Caco-2 (cell line): ENCODE measurements around the gene ATXN1. TPM values are rescaled to one million over a fixed set of nuclear protein-coding genes. Genes with fewer than 3 reads are reported as not detected.

Source experiments
- BruUV-seq: library from RNA; stranded (reverse); fragments of 400-500 nt; replicated peaks from 2 replicates; lab custom pipeline; 2021; lab: Mats Ljungman, UMichigan
- CTCF ChIA-PET: fragments of 300-600 bp; sonication (Branson Sonifier 250); formaldehyde crosslinking; loops from one replicate; lab custom pipeline; 2022; ENCODE audit warnings: antibody characterized with exemption; lab: Charles Lee
- POLR2A ChIA-PET: fragments of 300-600 bp; sonication (Branson Sonifier 250); formaldehyde crosslinking; loops from one replicate; lab custom pipeline; 2022; ENCODE audit warnings: antibody characterized with exemption; lab: Charles Lee
- DNase-seq, 2 experiments: peaks; one replicate each; pipeline versions ENCODE4 v3.0.0 to v3.0.0-alpha.2; 2020 to 2022
- H3K27me3 ChIP-seq: replicated peaks from 2 replicates; pipeline ENCODE4 v1.6.0; 2011; ENCODE audit warnings: low read length; ENCODE audit not compliant: control insufficient read depth, insufficient read depth
- H3K36me3 ChIP-seq: 2 replicates; pipeline ENCODE4 v1.5.1; 2011; ENCODE audit warnings: low read length; ENCODE audit not compliant: control insufficient read depth, insufficient read depth
- H3K4me1 ChIP-seq: fragments of 250-450 bp; sonication (Bioruptor Pico); 2 replicates; pipeline ENCODE4 v1.5.1; 2020; ENCODE audit warnings: mild to moderate bottlenecking
- H3K4me3 ChIP-seq: 2 replicates; pipeline ENCODE4 v1.5.1; 2011; ENCODE audit warnings: low read depth, mild to moderate bottlenecking, control low read depth, low read length
- H3K9me3 ChIP-seq: fragments of 250-450 bp; sonication (Bioruptor Pico); 2 replicates; pipeline ENCODE4 v1.5.1; 2020; ENCODE audit warnings: mild to moderate bottlenecking, moderate library complexity
- H3K27ac Mint-ChIP-seq: one replicate; pipeline ENCODE4 v1.8.0; 2022; ENCODE audit warnings: mixed read lengths; ENCODE audit not compliant: unreplicated experiment
- H3K27me3 Mint-ChIP-seq: one replicate; pipeline ENCODE4 v1.8.0; 2022; ENCODE audit warnings: mixed read lengths; ENCODE audit not compliant: insufficient read depth, unreplicated experiment
- H3K36me3 Mint-ChIP-seq: one replicate; pipeline ENCODE4 v1.8.0; 2022; ENCODE audit warnings: mild to moderate bottlenecking, mixed read lengths; ENCODE audit not compliant: insufficient read depth, unreplicated experiment
- H3K4me1 Mint-ChIP-seq: one replicate; pipeline ENCODE4 v1.8.0; 2022; ENCODE audit warnings: low read depth, mixed read lengths; ENCODE audit not compliant: unreplicated experiment
- H3K4me3 Mint-ChIP-seq: one replicate; pipeline ENCODE4 v1.8.0; 2022; ENCODE audit warnings: mild to moderate bottlenecking, moderate library complexity, mixed read lengths; ENCODE audit not compliant: unreplicated experiment
- H3K9me3 Mint-ChIP-seq: one replicate; pipeline ENCODE4 v1.8.0; 2022; ENCODE audit warnings: mixed read lengths; ENCODE audit not compliant: unreplicated experiment
- intact Hi-C: fragments of 100-400 bp; cut with micrococcal nuclease; formaldehyde crosslinking; loops from one replicate; pipeline ENCODE4 v1.10.0; 2022; ENCODE audit not compliant: unreplicated experiment
- total RNA-seq: library from RNA; stranded (reverse); gene quantifications from 2 replicates; pipeline ENCODE4 v1.2.3, GENCODE V29; 2022
- TF ChIP-seq, protein P1 (sequence below), 2 experiments: fragments of 200-600 bp in 1 of 2; IDR thresholded peaks; 1 replicate in 1 of 2; 2 replicates in 1 of 2; pipeline versions ENCODE4 v1.5.1 to v1.8.0; 2011 to 2022; ENCODE audit warnings: antibody characterized with exemption in 1 of 2, control low read depth in 1 of 2, inconsistent platforms in 1 of 2, low read depth in 1 of 2, low read length in 1 of 2, mild to moderate bottlenecking in 1 of 2, moderate library complexity in 1 of 2; ENCODE audit not compliant: insufficient read depth in 1 of 2, severe bottlenecking in 1 of 2, unreplicated experiment in 1 of 2

The ATXN1 gene
- total RNA-seq, 1 experiment from 2014 or later: 14.2 TPM

- BruUV-seq: no TSS peak
- Histone ChIP-seq H3K9me3 (no peaks in the 10 kb centered on the region), H3K4me1 (no peaks in the 10 kb centered on the region), H3K27me3 (no peaks in the 10 kb centered on the region), H3K36me3 (no peaks in the 10 kb centered on the region), H3K4me3 (no peak overlapping the region)
- Mint-ChIP-seq H3K27ac (no peak overlapping the region), H3K27me3 (no peaks in the 10 kb centered on the region), H3K36me3 (peaks cover 7% of the 10 kb centered on the region), H3K4me1 (no peaks in the 10 kb centered on the region), H3K4me3 (no peak overlapping the region), H3K9me3 (no peaks in the 10 kb centered on the region)
- POLR2A ChIA-PET: no interaction called here
- TF ChIP-seq, protein P1, sequence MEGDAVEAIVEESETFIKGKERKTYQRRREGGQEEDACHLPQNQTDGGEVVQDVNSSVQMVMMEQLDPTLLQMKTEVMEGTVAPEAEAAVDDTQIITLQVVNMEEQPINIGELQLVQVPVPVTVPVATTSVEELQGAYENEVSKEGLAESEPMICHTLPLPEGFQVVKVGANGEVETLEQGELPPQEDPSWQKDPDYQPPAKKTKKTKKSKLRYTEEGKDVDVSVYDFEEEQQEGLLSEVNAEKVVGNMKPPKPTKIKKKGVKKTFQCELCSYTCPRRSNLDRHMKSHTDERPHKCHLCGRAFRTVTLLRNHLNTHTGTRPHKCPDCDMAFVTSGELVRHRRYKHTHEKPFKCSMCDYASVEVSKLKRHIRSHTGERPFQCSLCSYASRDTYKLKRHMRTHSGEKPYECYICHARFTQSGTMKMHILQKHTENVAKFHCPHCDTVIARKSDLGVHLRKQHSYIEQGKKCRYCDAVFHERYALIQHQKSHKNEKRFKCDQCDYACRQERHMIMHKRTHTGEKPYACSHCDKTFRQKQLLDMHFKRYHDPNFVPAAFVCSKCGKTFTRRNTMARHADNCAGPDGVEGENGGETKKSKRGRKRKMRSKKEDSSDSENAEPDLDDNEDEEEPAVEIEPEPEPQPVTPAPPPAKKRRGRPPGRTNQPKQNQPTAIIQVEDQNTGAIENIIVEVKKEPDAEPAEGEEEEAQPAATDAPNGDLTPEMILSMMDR (IDR thresholded peaks at IDR 0.05; ENCODE audit: insufficient read depth in 1 of 2, low read depth in 1 of 2, low read length in 1 of 2, severe bottlenecking in 1 of 2, unreplicated experiment in 1 of 2): no peak
- CTCF ChIA-PET: interaction anchor here (0.6 kb wide), 1 partner anchor 479 kb away, joined by 4 read pairs; no protein-coding TSS in a partner anchor
- no peak for DNase-seq
- intact Hi-C loops: no loop called here
Measured at GRCh38 chr6:16320533-16321340, 440.5 kb downstream of the ATXN1 start.

GRCh38 chr6:16319813-16320532 is 441.3 kb downstream of the ATXN1 start:
- no peaks in the 10 kb centered on the region for H3K9me3 Mint-ChIP-seq
- ChIA-PET CTCF (interaction anchor here (0.6 kb wide), 1 partner anchor 478 kb away, joined by 4 read pairs; no protein-coding TSS in a partner anchor), POLR2A (no interaction called here)
- intact Hi-C loops: no loop called here
- no peaks in the 10 kb centered on the region for H3K27me3 ChIP-seq
- no peaks in the 10 kb centered on the region for H3K4me1 Mint-ChIP-seq
- peaks cover 7% of the 10 kb centered on the region for H3K36me3 Mint-ChIP-seq
- H3K9me3 ChIP-seq: no peaks in the 10 kb centered on the region
- no peaks in the 10 kb centered on the region for H3K36me3 ChIP-seq
- TF ChIP-seq, protein P1 (IDR thresholded peaks at IDR 0.05; ENCODE audit: insufficient read depth in 1 of 2, low read depth in 1 of 2, low read length in 1 of 2, severe bottlenecking in 1 of 2, unreplicated experiment in 1 of 2): no peak
- H3K4me3 Mint-ChIP-seq: no peak overlapping the region
- no peak overlapping the region for H3K27ac Mint-ChIP-seq
- no peak for DNase-seq
- no peaks in the 10 kb centered on the region for H3K4me1 ChIP-seq
- no peak overlapping the region for H3K4me3 ChIP-seq
- no peaks in the 10 kb centered on the region for H3K27me3 Mint-ChIP-seq
- no TSS peak for BruUV-seq

DNA sequence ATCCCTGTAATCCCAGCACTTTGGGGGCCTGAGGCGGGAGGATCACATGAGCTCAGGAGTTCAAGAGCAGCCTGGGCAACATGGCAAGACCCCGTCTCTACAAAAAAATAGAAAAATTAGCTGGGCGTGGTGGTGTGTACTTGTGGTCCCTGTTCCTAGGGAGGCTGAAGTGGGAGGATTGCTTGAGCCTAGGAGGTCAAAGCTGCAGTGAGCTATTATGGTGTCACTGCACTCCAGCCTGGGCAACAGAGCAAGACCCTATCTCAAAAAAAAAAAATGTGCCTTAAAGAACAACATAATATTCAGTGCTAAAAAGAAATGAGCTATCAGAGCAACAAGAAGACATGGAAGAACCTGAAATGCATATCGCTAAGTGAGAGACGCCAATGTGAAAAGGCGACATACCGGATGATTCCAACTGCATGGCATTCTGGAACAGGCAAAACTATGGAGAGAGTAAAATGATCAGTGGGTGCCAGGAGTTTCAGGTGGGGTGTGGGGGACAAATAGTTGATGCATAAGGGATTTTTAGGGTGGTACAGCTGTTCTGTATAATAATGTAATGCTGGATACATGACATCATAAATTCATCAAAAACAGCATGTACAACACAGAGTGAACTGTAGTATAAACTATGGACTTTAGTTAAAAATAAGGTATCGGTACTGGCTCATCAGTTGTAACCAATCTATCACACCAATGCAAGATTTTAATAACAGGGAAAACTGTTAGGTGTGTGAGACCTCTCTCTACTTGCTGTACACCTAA is 442.1 kb downstream of the ATXN1 start:
- DNase-seq: no peak
- POLR2A ChIA-PET: no interaction called here
- H3K4me3 ChIP-seq: no peak overlapping the region
- peaks cover 7% of the 10 kb centered on the region for H3K36me3 Mint-ChIP-seq
- H3K4me3 Mint-ChIP-seq: no peak overlapping the region
- H3K36me3 ChIP-seq: no peaks in the 10 kb centered on the region
- H3K27me3 ChIP-seq: no peaks in the 10 kb centered on the region
- H3K4me1 Mint-ChIP-seq: no peaks in the 10 kb centered on the region
- TF ChIP-seq, protein P1 (IDR thresholded peaks at IDR 0.05; ENCODE audit: insufficient read depth in 1 of 2, low read depth in 1 of 2, low read length in 1 of 2, severe bottlenecking in 1 of 2, unreplicated experiment in 1 of 2): no peak
- no peaks in the 10 kb centered on the region for H3K9me3 Mint-ChIP-seq
- BruUV-seq: no TSS peak
- no peaks in the 10 kb centered on the region for H3K9me3 ChIP-seq
- no peak overlapping the region for H3K27ac Mint-ChIP-seq
- intact Hi-C loops: no loop called here
- CTCF ChIA-PET: no interaction called here
- H3K4me1 ChIP-seq: no peaks in the 10 kb centered on the region
- H3K27me3 Mint-ChIP-seq: no peaks in the 10 kb centered on the region
